Measurements from ENCODE around the gene TYW1B.
"Not testable (repeated sequence)": the region's sequence is repeated elsewhere in the genome, so short reads cannot be mapped to it uniquely, and the experiment has no call there.

The TYW1B gene

GRCh38 chr7:72550454-72550853, 277.5 kb downstream of the TYW1B start:
- DNase-seq (ENCODE audit: low read depth) = not testable (repeated sequence)

DNA sequence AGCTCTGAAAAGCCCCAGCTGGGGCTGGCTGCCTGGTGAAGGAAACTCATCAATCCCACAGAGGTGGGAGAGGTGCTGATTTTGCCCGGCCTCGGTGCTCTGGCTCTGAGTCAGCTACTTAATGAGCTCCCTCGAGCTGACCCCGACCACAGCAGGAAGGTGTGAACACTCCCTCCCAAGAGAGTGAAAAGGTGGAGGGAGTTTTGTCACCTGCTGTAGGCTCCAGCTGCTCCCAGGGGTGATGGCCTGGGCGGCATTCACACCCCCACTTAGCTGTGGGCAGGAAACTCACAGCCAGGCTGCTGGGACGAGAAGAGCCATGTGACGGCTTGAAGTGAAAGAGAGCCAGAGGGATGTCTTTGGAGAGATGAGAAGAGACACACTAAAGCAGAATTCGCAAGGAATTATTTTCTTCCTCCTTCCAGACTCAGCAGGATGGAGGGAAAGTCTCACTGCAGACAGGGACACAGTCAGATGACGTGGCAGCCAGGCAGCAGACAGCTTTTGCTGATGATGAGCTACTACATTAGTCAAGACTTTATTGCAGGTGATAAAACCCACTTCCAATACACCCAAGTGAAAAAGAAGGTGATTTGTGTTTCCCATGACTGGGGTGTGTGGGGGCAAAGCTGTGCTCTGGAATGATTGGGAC, 281.3 kb downstream of the TYW1B start:
- not testable (repeated sequence) for DNase-seq (ENCODE audit: low read depth)

- DNase-seq (ENCODE audit: low read depth) = not testable (repeated sequence)
Observed at GRCh38 chr7:72544531-72544930, 283.5 kb downstream of the TYW1B start.

- no peak for DNase-seq (ENCODE audit: low read depth)
Observed at GRCh38 chr7:72540923-72541322, 287.1 kb downstream of the TYW1B start.

DNA sequence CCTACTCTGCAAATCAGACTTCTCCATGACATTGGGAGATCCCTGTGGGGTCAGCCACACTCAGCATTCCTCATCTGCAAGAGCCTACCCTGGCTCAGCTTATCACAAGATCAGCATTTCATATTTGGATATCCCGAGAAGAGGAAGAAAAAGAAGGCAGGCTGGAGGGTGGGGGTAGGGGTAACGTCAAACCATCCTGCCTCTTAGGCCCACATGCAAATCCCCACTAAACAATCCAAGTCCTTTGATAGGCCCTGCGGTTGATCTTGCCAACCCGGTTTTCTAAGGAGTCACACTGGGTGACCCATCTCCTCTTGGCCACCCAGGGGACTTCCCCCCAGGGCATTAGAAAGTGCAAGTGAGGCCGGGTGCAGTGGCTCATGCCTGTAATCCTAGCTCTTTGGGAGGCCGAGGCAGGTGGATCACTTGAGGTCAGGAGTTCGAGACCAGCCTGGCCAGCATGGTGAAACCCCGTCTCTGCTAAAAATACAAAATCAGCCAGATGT, 287.8 kb downstream of the TYW1B start:
- no peak for DNase-seq (ENCODE audit: low read depth)

DNA sequence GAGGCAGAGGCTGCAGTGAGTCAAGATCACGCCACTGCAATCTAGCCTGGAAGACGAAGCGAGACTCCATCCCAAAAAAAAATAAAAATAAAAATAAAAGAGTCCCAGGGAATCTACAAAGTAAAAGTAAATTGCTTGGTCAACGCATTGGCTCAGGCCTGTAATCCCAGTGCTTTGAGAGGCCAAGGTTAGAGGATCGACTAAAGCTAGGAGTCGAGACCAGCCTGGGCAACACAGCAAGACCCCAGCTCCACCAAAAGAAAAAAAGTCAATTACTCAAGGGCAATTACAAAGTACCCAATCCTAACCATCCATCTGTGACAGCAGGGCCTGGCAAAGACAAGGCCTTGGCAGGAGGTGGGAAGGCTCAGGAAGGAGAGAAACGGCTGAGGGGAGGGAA, 288.3 kb downstream of the TYW1B start:
- DNase-seq (ENCODE audit: low read depth) = no peak

DNA sequence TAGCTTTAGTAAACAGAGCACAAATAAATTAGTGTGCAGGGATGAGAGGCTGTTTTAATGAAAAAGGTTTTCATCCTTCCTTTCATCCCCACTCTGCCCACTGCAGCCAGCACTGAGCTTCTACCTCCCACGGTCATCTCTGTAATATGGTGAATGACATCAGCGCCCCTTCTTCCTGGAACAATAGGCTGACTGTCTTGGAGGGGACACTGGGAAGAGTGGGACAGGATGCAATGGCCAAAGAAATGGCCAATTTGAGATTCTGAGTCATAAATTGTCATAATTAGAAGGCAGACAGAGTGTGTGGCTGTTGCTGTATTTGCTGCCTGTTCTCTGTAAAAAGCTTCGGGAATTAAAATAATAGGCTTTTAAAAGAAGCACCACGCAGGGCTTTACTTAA, 289.1 kb downstream of the TYW1B start:
- DNase-seq (ENCODE audit: low read depth) = no peak

- DNase-seq (ENCODE audit: low read depth) = no peak
Observed at GRCh38 chr7:72538147-72538546, 289.9 kb downstream of the TYW1B start.

- DNase-seq (ENCODE audit: low read depth) = not testable (repeated sequence)
Observed at GRCh38 chr7:72536038-72536437, 292.0 kb downstream of the TYW1B start.

- not testable (repeated sequence) for DNase-seq (ENCODE audit: low read depth)
Observed at GRCh38 chr7:72531048-72531447, 297.0 kb downstream of the TYW1B start.

Data from stromal cell of bone marrow (primary cell).